SJSA1 (cell line): ENCODE data around the gene PRDM5. TPM values are rescaled to one million over a fixed set of nuclear protein-coding genes. Genes with fewer than 3 reads are reported as not detected.

ENCODE experiments used
- DNase-seq, 2 experiments: peaks; one replicate each; pipeline ENCODE4 v3.0.0-alpha.2; 2015 to 2020; ENCODE audit warnings: low spot score in 2 of 2, low read depth in 1 of 2
- H3K27ac ChIP-seq: fragments of 250-450 bp; sonication (Bioruptor Pico); 2 replicates; pipeline ENCODE4 v1.5.1; 2020; ENCODE audit warnings: mild to moderate bottlenecking, moderate library complexity
- H3K27me3 ChIP-seq: fragments of 250-450 bp; sonication (Bioruptor Pico); replicated peaks from 2 replicates; pipeline ENCODE4 v1.5.1; 2020; ENCODE audit warnings: mild to moderate bottlenecking, moderate library complexity
- H3K36me3 ChIP-seq: fragments of 250-450 bp; sonication (Bioruptor Pico); 2 replicates; pipeline ENCODE4 v1.5.1; 2020; ENCODE audit warnings: mild to moderate bottlenecking
- H3K4me1 ChIP-seq: fragments of 250-450 bp; sonication (Bioruptor Pico); replicated peaks from 2 replicates; pipeline ENCODE4 v1.6.1; 2021; ENCODE audit warnings: mild to moderate bottlenecking
- H3K4me3 ChIP-seq: fragments of 250-450 bp; sonication (Bioruptor Pico); 2 replicates; pipeline ENCODE4 v1.5.1; 2020; ENCODE audit warnings: mild to moderate bottlenecking
- H3K9me3 ChIP-seq: fragments of 250-450 bp; sonication (Bioruptor Pico); replicated peaks from 2 replicates; pipeline ENCODE4 v1.5.1; 2020; ENCODE audit warnings: mild to moderate bottlenecking
- total RNA-seq: library from RNA; depleted of rRNA; stranded (reverse); fragments of >200 nt; shearing (Covaris generic); gene quantifications from 2 replicates; pipeline ENCODE4 v1.2.3, GENCODE V29; 2014; rRNA removed

PRDM5 gene
- total RNA-seq, result 11.1 and 20.1 TPM in 2 replicates

DNA sequence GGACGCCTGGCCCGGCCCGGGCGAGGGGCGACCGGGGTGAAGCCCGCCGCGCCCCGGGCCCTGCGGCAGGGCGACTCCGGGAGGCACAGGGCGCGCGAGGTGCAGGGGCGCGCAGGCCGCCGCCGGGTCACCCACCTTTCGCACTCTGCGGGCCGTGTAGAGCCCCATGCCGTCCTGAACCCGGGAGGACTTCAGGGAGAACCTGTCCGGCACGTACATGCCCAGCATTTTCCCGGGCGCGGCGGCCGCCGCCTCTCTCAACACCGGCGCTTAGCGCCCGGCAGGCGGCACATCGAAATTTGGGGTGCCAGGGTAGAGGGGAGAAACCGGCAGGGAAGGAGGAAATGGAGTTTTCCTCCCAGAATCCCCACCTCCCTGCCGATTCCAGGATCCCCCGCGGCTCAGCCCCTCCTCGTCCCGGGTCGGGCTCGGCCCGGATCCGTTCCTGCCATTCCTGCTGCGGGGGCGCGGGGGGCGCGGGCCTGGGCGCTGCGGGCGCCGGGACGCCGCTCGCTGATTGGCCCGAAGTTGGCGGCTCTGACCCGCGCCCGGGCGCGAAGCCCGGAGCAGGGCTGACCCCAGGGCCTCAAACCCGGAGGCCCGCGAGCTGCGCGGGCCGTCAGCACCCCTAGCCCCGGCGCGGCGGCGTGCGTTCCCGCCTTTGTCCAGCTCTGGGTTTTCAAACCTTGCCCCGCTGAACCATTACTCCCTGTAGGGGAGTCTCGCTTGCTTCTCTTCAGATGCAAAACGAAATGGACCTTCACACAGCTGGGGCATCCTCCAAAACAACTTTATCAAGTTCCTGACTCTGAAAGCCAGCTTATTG is at the start of gene PRDM5:
TSS of gene PRDM5 (minus strand) at position 346 of the 826 bp plus-strand sequence. CDS start at position 228, 118 bp downstream.
- Histone ChIP-seq H3K4me3 (peak within 1 kb of the TSS; percentile 86), H3K9me3 (no peaks in the 10 kb centered on the region), H3K27ac (peak within 1 kb of the TSS; percentile 72), H3K36me3 (peaks cover 9% of the 10 kb centered on the region), H3K27me3 (no peaks in the 10 kb centered on the region), H3K4me1 (peaks cover 14% of the 10 kb centered on the region)
- DNase-seq, result peak; percentile 62 to 66

DNA sequence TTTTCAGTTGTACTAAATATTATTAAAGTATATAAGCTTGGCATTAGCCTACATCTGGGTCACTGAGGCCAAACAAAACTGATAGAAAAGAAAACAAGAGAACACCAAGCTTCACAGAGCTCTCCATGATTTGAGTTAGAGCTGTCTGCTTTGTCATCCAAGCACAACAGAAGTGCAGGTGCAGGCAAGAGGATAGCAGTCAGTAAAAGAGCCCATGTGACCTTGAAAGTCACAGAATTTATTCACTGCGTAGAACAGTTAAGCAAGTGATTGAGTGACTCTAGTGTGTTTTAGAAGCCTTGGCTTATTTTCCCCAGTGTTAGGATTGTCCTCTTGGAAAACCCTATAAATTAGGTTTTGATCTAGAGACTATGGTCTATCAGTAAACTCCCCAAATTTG is 49.4 kb upstream of the PRDM5 start:
- Histone ChIP-seq H3K27ac (no peak overlapping the region), H3K36me3 (no peaks in the 10 kb centered on the region), H3K4me1 (no peaks in the 10 kb centered on the region), H3K4me3 (no peak overlapping the region), H3K27me3 (peaks cover 3% of the 10 kb centered on the region; the same call in 1 of the 2 replicates), H3K9me3 (no peaks in the 10 kb centered on the region)
- no peak for DNase-seq

DNA sequence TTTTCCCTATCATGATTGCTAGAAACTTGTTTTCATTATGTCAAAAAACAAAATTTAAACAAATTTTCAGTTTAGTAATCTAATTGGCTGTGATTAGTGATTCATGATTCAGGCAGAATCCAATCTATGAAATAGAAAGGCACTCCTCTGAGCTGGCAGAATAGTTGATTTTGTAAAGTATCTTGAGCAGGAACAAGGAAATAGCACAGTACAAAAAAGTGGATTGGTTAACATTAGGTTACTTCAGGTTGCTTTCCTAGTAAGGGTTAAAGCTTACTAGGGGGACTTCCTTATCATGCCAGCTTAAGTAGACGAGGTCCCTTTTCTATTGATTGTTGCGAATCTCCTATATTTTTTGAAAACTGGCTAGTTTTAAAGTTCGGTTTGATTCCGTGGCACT is 43.4 kb upstream of the PRDM5 start:
- Histone ChIP-seq H3K9me3 (no peaks in the 10 kb centered on the region), H3K4me3 (no peak overlapping the region), H3K4me1 (no peaks in the 10 kb centered on the region), H3K36me3 (no peaks in the 10 kb centered on the region), H3K27ac (no peak overlapping the region), H3K27me3 (no peaks in the 10 kb centered on the region)
- DNase-seq, result no peak

DNA sequence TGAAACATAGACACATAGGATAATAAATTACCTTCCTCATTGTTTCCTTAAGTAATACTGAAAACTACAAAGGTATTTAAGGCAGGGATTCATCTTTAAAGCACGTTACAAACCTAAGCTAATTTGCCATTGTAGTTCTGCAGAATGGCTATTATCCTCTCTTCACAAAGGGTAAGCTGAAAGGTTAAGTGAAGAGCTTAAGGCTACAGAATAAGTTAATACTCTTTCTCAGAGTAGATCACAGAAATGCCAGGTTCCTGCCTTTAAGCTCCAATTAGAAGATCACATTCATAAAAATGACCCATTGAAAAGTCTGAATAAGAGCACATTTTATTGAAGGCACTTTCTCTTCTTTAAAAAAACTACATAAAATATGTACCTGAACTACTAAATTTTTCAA is 42.1 kb upstream of the PRDM5 start:
- no peak for DNase-seq
- H3K36me3 ChIP-seq, result no peaks in the 10 kb centered on the region
- H3K27me3 ChIP-seq, result no peaks in the 10 kb centered on the region
- H3K4me3 ChIP-seq, result no peak overlapping the region
- H3K9me3 ChIP-seq, result no peaks in the 10 kb centered on the region
- no peaks in the 10 kb centered on the region for H3K4me1 ChIP-seq
- H3K27ac ChIP-seq, result no peak overlapping the region

DNA sequence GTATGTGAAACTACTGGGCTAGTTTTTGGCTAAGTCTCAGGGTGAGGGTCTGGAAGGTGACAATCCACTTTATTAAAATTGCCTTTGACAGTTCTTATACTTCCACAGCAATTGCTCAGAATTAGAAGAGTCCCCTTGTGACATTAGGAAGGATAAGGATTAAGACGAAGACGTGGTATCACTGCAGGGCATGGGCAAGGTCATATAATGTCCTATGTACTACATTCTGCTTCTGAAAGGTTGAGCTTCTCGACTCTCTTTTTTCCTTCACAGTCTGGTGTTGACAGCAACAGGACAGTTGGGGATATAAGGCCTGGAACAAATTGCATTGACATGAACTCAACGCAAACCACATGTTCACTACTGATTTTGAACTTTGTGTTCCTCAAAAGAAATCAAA is 40.9 kb upstream of the PRDM5 start:
- Histone ChIP-seq H3K36me3 (no peaks in the 10 kb centered on the region), H3K4me3 (no peak overlapping the region), H3K9me3 (no peaks in the 10 kb centered on the region), H3K27me3 (no peaks in the 10 kb centered on the region), H3K4me1 (no peaks in the 10 kb centered on the region), H3K27ac (no peak overlapping the region)
- no peak for DNase-seq

DNA sequence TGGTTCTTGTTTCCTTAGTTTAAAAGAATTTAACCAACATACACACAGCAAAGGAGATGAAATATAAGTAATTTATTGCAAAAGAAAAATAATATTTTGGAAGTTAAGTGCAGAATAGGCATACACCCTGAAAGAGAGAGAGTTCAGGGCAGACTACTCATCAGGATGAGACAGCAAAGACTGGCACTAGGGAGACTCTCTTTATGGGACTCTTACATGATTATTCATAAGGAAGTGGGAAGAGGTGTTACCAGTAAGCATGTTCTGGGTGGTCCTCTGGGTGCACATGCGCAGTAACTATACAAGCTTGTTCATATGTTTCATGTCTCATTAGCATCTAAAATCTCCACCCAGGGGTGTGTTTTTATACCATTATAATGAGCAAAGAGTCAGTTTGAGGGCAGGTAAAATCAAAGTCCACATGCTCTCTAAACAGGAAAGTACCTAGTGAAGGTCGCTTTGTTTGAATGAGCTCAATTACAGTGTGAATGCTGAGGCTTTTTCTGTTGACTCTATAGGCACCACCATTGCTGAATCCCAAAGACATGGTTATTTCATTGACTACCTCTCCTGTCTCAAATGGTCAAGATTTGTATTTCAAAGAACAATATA is 38.2 kb upstream of the PRDM5 start:
- no peak for DNase-seq
- H3K4me3 ChIP-seq, result no peak overlapping the region
- H3K27ac ChIP-seq, result no peak overlapping the region
- H3K9me3 ChIP-seq, result no peaks in the 10 kb centered on the region
- no peaks in the 10 kb centered on the region for H3K36me3 ChIP-seq
- no peaks in the 10 kb centered on the region for H3K4me1 ChIP-seq
- no peaks in the 10 kb centered on the region for H3K27me3 ChIP-seq

DNA sequence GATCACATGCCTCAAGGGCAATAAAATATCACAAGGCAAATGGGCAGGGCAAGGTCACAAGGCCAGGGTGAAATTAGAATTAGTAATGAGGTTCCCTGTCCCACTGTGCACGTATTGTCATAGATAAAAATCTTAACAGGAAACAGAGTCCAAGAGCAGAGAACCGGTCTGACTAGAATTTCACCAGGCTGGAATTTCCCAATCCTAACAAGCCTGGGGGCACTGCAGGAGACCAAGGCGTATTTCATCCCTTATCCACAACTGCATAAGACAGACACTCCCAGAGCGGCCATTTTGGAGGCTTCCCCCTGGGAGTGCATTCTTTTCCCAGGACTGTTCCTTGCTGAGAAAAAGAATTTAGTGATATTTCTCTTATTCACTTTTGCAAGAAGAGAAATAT is 25.9 kb upstream of the PRDM5 start:
- Histone ChIP-seq H3K9me3 (peaks cover 3% of the 10 kb centered on the region; the same call in 1 of the 2 replicates), H3K27me3 (no peaks in the 10 kb centered on the region), H3K4me3 (no peak overlapping the region), H3K27ac (no peak overlapping the region), H3K4me1 (no peaks in the 10 kb centered on the region), H3K36me3 (no peaks in the 10 kb centered on the region)
- DNase-seq, result no peak

DNA sequence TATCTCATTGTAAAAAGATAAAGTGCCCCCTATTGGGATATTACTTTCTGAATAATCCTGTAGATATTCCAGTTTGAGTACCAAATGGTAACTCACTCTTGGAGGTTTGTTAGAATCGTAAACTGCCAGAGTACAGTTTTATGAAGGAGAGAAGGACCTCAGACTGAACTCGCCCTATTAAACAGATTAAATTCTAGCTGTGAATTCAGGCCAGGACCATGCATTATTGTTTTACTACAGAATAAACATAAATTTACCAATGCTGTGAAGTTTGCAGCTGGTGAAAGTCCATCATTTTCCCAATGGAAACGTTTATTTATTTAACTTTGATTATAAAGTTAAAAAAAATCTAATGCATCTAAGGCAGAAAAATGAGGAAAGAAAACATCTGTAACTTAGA is 20.2 kb upstream of the PRDM5 start:
- Histone ChIP-seq H3K27me3 (no peaks in the 10 kb centered on the region), H3K4me3 (no peak overlapping the region), H3K4me1 (no peaks in the 10 kb centered on the region), H3K9me3 (no peaks in the 10 kb centered on the region), H3K27ac (no peak overlapping the region), H3K36me3 (no peaks in the 10 kb centered on the region)
- no peak for DNase-seq

DNA sequence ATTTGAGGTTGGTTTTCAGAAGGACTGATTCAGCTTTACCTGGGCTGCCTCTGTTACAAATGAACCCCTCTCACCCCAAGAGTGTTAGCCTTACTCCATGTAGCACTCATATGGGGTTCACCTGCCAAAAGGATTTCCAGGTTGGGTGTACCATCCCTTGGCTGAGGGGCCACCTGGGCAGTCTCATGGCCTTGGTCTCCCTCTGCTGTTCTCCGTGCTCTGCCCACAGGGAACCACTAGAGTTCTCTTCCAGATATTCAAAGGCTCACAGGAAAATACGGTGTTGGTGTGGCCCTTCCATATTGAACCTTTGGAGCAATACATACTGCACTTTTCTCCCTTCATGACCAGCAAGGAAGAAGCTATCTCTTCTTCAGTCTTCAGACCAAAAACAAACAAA is 18.0 kb upstream of the PRDM5 start:
- H3K4me3 ChIP-seq, result no peak overlapping the region
- no peaks in the 10 kb centered on the region for H3K27me3 ChIP-seq
- H3K27ac ChIP-seq, result no peak overlapping the region
- H3K9me3 ChIP-seq, result no peaks in the 10 kb centered on the region
- no peak for DNase-seq
- no peaks in the 10 kb centered on the region for H3K36me3 ChIP-seq
- H3K4me1 ChIP-seq, result no peaks in the 10 kb centered on the region

DNA sequence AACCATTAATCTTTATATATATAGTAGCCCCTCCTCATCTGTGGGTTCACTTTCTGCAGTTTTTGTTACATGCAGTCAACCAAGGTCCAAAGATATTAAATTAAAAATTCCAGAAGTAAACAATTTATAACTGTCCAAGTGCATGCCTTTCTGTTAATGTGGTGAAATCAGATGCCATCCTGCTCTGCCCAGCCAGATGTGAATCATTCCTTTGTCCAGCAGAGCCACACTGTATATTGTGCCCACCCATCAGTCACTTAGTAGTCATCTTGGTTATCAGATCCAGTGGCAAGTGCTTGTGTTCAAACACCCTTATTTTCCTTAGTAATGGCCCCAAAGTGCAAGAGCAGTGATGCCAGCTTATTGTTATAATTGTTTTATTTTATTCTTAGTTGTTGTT is 17.2 kb upstream of the PRDM5 start:
- H3K4me1 ChIP-seq, result no peaks in the 10 kb centered on the region
- no peaks in the 10 kb centered on the region; the same call in 1 of the 2 replicates for H3K27me3 ChIP-seq
- DNase-seq, result no peak
- H3K36me3 ChIP-seq, result no peaks in the 10 kb centered on the region
- H3K4me3 ChIP-seq, result no peak overlapping the region
- H3K27ac ChIP-seq, result no peak overlapping the region
- H3K9me3 ChIP-seq, result no peaks in the 10 kb centered on the region

DNA sequence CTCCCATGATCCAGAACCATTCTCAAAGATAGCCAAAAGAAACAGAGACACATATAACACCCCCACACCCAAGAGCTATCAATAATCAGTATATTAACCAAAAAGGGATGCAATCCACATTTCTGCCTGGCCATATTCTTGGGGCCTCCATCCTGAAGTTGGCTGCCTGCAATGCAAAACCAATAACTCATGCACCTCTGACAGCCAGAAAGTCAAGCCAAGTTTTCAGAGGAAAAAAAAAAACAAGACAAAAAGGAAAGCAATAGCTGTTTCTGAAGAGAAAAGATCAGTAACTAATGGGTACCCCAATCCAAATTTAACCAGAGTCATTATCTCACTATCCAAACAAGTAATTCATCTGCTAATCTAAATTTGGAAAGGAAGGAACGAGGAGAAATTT is 7.3 kb upstream of the PRDM5 start:
- Histone ChIP-seq H3K9me3 (no peaks in the 10 kb centered on the region), H3K4me3 (no peak overlapping the region), H3K27ac (no peak overlapping the region), H3K36me3 (no peaks in the 10 kb centered on the region), H3K27me3 (no peaks in the 10 kb centered on the region), H3K4me1 (no peaks in the 10 kb centered on the region)
- no peak for DNase-seq

DNA sequence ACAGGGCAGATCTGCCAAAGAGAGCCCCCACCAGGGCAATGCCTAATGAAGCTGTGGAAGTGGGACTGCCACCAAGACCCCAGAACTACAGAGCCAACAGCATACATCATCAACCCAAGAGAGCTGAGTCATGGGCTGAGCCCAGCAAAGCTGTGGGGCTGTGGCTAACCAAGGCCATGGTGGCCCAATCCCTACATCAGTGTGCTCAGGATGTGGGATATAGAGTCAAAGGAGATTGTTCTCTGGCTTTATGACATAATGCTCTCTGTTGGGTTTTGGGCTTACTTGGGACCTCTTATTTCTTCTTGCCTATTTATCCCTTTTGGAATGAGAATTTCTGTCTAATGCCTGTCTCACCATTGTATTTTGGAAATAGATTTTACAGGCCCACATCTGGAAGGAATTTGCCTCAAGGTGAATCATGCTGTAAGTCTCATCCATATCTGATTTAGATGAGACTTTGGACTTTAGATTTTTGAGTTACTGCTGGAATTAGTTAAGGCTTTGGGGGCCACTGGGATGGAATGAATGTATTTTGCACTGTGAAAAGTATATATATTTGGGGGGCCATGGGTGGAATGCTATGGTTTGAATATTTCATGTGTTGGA is 5.4 kb upstream of the PRDM5 start:
- no peak for DNase-seq
- H3K36me3 ChIP-seq, result no peaks in the 10 kb centered on the region
- H3K27ac ChIP-seq, result no peak overlapping the region
- H3K4me3 ChIP-seq, result no peak overlapping the region
- peaks cover 5% of the 10 kb centered on the region for H3K4me1 ChIP-seq
- no peaks in the 10 kb centered on the region for H3K27me3 ChIP-seq
- H3K9me3 ChIP-seq, result no peaks in the 10 kb centered on the region

DNA sequence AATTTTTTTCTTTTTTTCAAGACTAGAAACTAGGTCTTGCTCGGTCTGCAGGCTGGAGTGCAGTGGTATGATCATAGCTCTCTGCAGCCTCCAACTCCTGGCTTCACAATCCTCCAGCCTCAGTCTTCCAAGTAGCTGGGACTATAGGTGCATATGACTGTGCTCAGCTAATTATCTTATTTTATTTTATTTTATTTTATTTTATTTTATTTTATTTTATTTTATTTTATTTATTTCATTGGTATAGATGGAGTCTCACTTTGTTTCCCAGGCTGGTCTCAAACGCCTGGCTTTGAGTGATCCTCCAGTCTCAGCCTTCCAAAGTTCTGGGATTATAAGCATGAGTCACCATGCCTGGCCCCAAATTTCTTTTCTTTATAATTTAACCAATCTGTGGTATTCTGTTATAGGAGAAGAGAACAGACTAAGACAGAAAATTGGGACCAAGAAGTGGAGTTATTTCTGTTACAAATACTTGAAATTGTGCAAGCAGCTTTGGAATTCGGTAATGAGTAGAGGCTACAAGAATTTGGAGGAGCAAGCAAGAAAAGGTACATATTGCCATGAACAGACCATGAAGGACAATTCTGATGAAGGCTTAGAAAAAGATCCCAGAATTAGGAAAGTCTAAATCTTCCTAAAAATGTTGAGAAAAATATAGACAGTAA is 4.0 kb upstream of the PRDM5 start:
- H3K36me3 ChIP-seq, result peaks cover 9% of the 10 kb centered on the region
- no peaks in the 10 kb centered on the region for H3K9me3 ChIP-seq
- H3K4me3 ChIP-seq, result no peak overlapping the region
- H3K4me1 ChIP-seq, result peaks cover 9% of the 10 kb centered on the region
- DNase-seq, result no peak
- no peaks in the 10 kb centered on the region for H3K27me3 ChIP-seq
- no peak overlapping the region for H3K27ac ChIP-seq

DNA sequence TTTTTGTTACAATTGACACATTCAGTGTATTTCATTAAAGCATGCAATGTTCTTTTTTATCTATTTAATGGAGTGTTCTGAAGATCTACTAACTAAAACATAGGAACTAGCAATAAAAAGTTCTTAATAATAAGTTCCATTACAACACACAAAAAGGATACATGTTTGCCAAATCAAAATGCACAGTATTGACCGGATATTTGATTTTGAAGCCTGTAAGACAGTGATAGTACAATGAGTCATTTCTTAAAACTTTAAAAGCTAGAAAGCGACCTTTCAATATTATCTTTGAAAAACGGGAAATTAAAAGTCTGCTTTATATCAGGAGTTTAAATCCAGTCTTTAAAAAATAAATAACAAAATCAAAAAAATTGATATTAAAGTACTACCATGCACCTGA is 2.4 kb upstream of the PRDM5 start:
- no peak for DNase-seq
- Histone ChIP-seq H3K4me3 (no peak overlapping the region), H3K9me3 (no peaks in the 10 kb centered on the region), H3K36me3 (peaks cover 9% of the 10 kb centered on the region), H3K27me3 (no peaks in the 10 kb centered on the region), H3K4me1 (peaks cover 14% of the 10 kb centered on the region), H3K27ac (no peak overlapping the region)
